Head of caudate nucleus (tissue), 42 donors: ENCODE data around the gene SHOC2.

Experiments
- DNase-seq, 42 donors: peaks; one replicate each; pipeline versions ENCODE4 v3.0.0 to v3.0.0-alpha.2; 2020 to 2021; ENCODE audit warnings: mixed read lengths in 7 of 42
- intact Hi-C: fragments of 100-400 bp; cut with DNase I; formaldehyde crosslinking; loops from one replicate; pipeline ENCODE4 v1.15.0; 2022

SHOC2 gene

DNA sequence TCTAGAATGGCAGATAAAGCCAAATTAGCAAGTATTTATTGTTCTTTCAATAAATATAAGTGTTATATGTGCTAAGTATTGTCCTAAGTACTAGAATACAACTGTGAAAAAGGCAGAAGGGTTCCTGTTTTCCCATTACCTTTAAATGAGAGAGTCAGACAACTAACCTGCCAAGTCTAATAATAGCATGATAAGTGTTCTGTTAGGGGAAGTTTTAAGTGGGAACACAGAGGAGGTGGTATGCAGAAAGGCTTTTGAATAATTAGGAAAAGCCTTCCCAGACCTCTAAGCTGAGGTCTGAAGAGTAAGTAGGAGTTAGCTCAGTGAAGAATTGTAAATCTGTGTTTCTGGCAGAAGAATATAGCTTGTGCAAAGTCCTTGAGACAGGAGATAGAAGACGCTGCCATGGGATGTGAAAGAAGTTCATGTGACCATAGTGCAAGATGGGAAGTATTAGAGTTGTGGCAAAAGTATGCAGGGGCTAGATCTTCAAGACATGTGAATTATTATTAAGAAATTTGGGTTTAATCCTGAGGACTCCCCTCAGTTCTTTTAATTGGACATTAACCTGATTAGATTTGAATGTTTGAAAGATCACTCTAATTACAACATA lies 12.5 kb downstream of the SHOC2 start:
- intact Hi-C loops = no loop called here
- DNase-seq = no peak

- intact Hi-C loops = no loop called here
- no peak for DNase-seq
Observed at GRCh38 chr10:110932505-110933180, 13.2 kb downstream of the SHOC2 start.

DNA sequence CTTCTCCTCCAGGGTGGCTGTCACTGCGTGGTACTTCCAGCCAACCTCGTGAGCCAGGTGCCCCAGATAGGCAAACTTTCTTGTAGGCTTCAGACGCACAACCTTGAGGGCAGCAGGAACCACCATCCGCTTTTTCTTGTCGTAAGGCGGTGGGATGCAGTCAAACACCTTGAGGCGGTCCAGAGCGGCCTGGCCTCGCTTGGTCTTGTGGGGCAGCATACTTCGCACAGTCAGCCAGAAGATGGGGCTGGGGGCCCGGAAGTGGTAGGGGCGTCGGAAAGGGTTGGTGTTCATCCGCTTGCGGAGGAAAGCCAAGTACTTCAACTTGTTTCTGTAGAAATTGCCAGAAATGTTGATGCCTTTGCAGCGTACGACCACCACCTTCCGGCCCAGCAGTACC lies 17.4 kb downstream of the SHOC2 start:
- intact Hi-C loops = no loop called here
- DNase-seq = no peak

DNA sequence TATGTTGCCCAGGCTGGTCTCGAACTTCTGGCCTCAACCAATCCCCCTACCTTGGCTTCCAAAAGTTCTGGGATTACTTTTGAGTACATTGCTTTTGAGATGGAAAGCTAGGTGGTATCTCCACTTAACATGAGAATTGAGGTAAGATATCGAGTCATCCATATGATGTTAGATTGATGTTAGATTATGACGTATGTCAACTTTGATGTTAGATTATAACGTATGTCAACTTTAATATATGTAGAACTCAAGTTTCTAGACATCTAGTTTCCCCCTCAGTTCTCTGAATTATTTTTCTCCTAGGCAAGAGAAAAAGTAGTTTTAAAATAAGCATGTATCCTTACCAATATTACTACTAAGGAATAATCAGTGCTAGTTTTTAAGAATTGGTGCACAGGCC lies 20.0 kb downstream of the SHOC2 start:
- intact Hi-C loops = no loop called here
- DNase-seq = no peak

DNA sequence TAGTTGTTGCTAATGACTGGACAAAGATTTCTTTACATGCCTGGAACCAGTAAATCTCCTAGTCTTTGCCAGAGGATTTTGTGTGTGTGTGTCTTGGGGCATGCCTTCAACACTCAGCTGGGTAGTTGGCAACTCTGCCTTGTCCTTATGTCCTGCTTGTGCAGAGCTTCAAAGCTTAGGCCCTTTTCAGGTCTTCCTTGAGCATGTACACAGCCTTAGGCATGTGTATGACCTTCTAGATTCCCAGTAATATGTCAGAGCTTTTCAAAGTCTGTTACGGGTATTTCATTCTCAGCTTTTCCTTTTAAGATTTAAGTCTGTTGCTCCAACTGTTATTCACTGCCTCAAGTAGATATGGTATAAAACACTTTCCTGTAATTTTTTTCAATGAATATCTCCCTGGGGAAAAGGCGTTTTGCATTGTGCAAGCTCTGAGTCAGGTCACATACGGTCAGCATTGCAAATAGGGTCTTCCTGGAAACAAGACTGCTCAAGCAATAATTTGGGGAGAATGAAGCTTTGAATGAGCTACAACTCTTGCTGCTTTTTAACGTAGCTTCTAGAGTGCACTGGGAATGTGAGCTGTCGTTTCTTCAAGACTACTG lies 25.5 kb downstream of the SHOC2 start:
- no peak for DNase-seq
- intact Hi-C loops = no loop called here

DNA sequence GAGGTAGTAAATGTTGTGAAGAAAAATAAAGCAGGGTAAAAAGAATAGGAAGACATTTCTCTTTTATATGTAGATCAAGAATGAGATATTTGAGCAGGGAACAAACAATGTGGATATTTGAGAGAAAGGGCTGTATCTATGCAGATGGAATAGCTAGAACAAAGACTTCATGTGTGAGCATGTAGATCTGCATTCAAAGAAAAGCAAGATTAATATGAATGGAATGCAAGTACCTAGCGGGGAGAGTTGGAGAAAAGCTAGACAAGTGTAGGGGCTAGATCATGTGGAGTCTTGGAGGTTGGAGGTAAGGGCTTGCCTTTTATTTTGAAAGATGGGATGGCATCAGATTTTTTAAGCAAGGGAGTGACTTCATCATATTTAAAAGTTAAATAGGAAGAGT lies 27.1 kb downstream of the SHOC2 start:
- DNase-seq = no peak
- intact Hi-C loops = no loop called here

GRCh38 chr10:110947061-110947595 lies 27.7 kb downstream of the SHOC2 start:
- DNase-seq = no peak
- intact Hi-C loops = no loop called here

GRCh38 chr10:110951381-110951780 lies 32.0 kb downstream of the SHOC2 start:
- DNase-seq = no peak
- intact Hi-C loops = no loop called here

- no peak for DNase-seq
- intact Hi-C loops = no loop called here
Observed at GRCh38 chr10:110957606-110958005, 38.2 kb downstream of the SHOC2 start.

DNA sequence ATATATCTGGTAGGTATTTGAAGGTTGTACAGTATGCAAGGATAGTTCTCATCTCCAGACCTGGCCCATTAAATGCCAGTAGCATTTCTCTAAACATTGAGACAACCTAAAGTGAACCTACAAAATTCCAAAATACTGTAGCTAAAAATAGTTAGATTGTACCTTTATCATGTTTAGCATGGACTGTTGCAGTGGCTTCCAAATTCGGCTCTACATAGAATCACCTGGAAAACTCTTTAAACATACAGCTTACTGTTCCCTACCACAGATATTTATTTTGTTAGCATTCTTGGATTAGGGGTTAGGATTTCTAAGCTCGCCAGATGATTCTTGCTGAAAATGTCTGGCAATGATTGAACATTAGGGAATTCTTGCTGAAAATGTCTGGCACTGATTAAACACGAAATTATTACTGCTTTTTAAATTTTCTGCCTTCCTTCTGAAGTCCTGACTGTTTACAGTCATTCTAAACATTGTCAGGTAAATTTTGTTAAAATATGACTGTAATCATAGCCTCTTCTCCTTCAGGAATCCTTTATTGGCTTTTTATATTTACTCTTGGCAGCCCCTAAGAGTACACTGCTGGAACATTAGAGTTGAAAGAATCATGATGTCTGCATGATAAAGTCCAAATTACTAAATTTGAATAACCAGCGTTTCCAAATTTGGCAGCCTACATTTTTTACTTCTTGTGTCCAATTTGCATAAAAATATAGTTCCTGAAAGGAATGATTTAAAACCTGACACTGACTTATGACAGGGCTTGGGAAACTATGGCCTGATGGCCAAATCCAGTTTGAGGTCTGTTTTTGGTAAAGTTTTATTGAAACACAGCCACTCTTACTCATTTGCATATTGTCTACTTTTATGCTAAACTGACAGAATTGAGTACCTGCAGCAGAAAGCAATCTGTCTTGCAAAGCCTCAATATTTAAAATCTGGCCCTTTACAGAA lies 40.3 kb downstream of the SHOC2 start:
- no peak for DNase-seq
- intact Hi-C loops = no loop called here

DNA sequence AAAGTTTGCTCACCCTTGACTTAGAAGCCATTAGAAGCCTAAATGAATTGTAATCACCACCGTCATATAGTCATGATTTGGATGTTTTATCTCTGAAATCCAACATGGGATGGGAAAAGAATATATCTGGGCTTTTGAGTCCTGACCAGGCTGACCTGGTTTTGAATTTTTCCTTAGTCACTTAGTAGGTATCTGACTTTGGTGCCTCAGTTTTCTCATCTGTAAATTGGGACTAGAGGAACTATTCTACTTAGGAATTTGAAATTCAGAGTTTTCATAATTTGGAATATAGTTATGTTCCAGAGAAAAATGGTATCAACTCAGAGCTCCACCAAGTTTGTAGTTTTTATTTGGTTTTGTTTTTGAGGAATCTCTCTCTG lies 40.9 kb downstream of the SHOC2 start:
- intact Hi-C loops = no loop called here
- no peak for DNase-seq

GRCh38 chr10:110962443-110962842 lies 43.0 kb downstream of the SHOC2 start:
- DNase-seq = no peak
- intact Hi-C loops = no loop called here

- intact Hi-C loops = no loop called here
Observed at GRCh38 chr10:110963162-110963561, 43.8 kb downstream of the SHOC2 start.

GRCh38 chr10:110964681-110965080 lies 45.3 kb downstream of the SHOC2 start:
- no peak for DNase-seq

More at GRCh38 chr10:110963162-110963561, 43.8 kb downstream of the SHOC2 start:
- DNase-seq = no peak

DNA sequence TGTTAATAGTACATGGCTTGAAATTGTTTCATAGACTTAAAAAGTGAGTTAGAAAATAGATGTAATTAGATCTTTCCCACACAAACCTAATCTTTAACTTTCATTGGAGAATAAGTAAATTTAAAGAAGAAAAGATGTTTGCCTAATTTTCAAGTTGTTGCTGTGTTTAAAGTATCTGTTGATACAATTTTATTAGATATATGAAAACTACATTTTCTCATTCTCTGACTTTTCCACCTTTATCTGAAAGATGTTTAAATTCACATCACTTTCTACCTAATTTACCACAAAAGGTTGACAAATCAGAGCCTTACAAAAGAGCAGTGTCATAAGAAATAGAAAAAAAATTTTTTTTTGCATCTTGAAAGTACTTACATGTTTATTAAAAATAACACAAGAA lies 45.8 kb downstream of the SHOC2 start:
- intact Hi-C loops = no loop called here

More at GRCh38 chr10:110964681-110965080, 45.3 kb downstream of the SHOC2 start:
- intact Hi-C loops = no loop called here

DNA sequence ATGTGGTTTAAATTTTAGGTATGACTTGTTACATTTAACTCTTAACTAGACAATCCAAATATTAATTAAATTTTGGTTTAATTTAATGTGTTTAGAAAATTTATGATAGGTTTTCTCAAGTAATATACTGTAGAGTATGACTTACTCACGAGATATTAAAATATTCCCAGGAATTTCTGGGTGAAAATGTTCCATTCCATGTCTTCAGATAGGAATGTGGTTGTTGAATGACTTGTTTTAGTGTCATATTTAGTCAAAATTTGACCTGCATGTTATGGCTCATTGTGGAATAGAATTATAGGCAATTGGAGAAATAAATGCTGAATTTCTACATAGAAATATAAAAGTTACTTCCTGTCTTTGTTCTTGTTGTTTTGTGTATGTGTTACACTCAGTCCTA lies 46.7 kb downstream of the SHOC2 start:
- DNase-seq = no peak

More for the DNA sequence above, 45.8 kb downstream of the SHOC2 start:
- DNase-seq = no peak

DNA sequence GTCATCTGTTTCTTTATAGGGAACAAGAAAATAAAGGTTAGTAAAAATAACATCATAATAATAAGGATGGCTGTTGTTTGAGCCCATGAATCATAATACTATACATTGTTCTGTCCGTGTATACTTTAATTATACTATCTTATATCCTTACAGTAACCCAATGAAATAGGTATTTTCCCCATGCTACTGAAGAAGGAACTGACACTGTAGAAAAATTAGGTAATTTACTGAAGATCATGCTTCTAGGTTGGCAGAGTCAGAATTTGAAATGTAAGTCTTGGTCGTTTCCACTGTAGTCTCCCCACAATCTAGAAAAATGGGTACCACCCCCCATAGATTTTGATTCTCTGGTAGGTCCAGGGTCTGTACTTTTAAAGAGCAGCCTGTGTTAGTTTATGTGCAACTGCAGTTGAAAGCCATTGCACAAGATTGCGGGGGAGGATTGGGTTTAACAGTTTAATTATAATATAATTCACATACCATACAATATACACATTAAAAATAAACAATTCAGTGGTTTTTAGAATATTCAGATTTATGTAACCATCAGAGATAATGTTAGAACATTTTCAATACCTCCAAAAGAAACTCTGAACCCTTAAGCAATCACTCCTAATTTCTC lies 47.7 kb downstream of the SHOC2 start:
- DNase-seq = no peak
- intact Hi-C loops = no loop called here

More for the DNA sequence above, 46.7 kb downstream of the SHOC2 start:
- intact Hi-C loops = no loop called here

GRCh38 chr10:110967645-110968044 lies 48.2 kb downstream of the SHOC2 start:
- no peak for DNase-seq
- intact Hi-C loops = no loop called here

GRCh38 chr10:110969183-110969582 lies 49.8 kb downstream of the SHOC2 start:
- no peak for DNase-seq
- intact Hi-C loops = no loop called here
